SK-N-SH treated with all-trans-retinoic acid at 6 μM for 48 hours (cell line): ENCODE measurements around the gene NUDT11.

ENCODE experiments used
- ATAC-seq: fragments of 200-7000 bp; cut with Tn5 transposase; 3 replicates; pipeline ENCODE4 v1.9.1; 2020; ENCODE audit warnings: mild to moderate bottlenecking, moderate library complexity
- ARNTL ChIP-seq: fragments of 450-650 bp; formaldehyde crosslinking; IDR thresholded peaks from 2 replicates; pipeline ENCODE4 v1.5.0; 2020; ENCODE audit warnings: low read depth, mild to moderate bottlenecking, moderate library complexity, borderline replicate concordance
- BACH2 ChIP-seq: fragments of 250-450 bp; sonication (Bioruptor Pico); IDR thresholded peaks from 2 replicates; pipeline ENCODE4 v1.9.0; 2021; ENCODE audit warnings: mild to moderate bottlenecking, borderline replicate concordance
- CREB5 ChIP-seq: fragments of 250-450 bp; sonication (Bioruptor Pico); IDR thresholded peaks from 2 replicates; pipeline ENCODE4 v1.5.1; 2020; ENCODE audit warnings: low read depth, mild to moderate bottlenecking, moderate library complexity
- CSDC2 ChIP-seq: fragments of 250-450 bp; sonication (Bioruptor Pico); IDR thresholded peaks from 2 replicates; pipeline ENCODE4 v1.5.0; 2020; ENCODE audit warnings: mild to moderate bottlenecking, moderate library complexity
- CSRNP3 ChIP-seq: fragments of 250-450 bp; sonication (Bioruptor Pico); IDR thresholded peaks from 2 replicates; pipeline ENCODE4 v1.5.1; 2021; ENCODE audit warnings: mild to moderate bottlenecking, moderate library complexity
- ESRRG ChIP-seq: fragments of 250-450 bp; sonication (Bioruptor Pico); IDR thresholded peaks from 2 replicates; pipeline ENCODE4 v1.6.1; 2021; ENCODE audit warnings: mild to moderate bottlenecking
- GLIS3 ChIP-seq: fragments of 250-450 bp; sonication (Bioruptor Pico); IDR thresholded peaks from 2 replicates; pipeline ENCODE4 v1.5.0; 2020; ENCODE audit warnings: mild to moderate bottlenecking, moderate library complexity
- ISL1 ChIP-seq: fragments of 250-450 bp; sonication (Bioruptor Pico); IDR thresholded peaks from 2 replicates; pipeline ENCODE4 v2.1.2; 2022; ENCODE audit warnings: mild to moderate bottlenecking, moderate library complexity
- OSR1 ChIP-seq: fragments of 250-450 bp; sonication (Bioruptor Pico); IDR thresholded peaks from 2 replicates; pipeline ENCODE4 v1.8.0; 2022; ENCODE audit warnings: moderate library complexity, mild to moderate bottlenecking, inconsistent platforms
- PATZ1 ChIP-seq: fragments of 250-450 bp; sonication (Bioruptor Pico); IDR thresholded peaks from 2 replicates; pipeline ENCODE4 v1.8.0; 2020; ENCODE audit warnings: mild to moderate bottlenecking, moderate library complexity, borderline replicate concordance
- RARB ChIP-seq: fragments of 250-450 bp; sonication (Bioruptor Pico); IDR thresholded peaks from 2 replicates; pipeline ENCODE4 v1.8.0; 2021; ENCODE audit warnings: mild to moderate bottlenecking, moderate library complexity
- SNAI2 ChIP-seq: fragments of 250-450 bp; sonication (Bioruptor Pico); IDR thresholded peaks from 2 replicates; pipeline ENCODE4 v1.5.0; 2020; ENCODE audit warnings: mild to moderate bottlenecking, moderate library complexity
- TCF4 ChIP-seq: fragments of 250-450 bp; sonication (Bioruptor Pico); IDR thresholded peaks from 2 replicates; pipeline ENCODE4 v1.8.0; 2021; ENCODE audit warnings: mild to moderate bottlenecking, moderate library complexity, borderline replicate concordance
- TOX ChIP-seq: fragments of 250-450 bp; sonication (Bioruptor Pico); IDR thresholded peaks from 2 replicates; pipeline ENCODE4 v1.8.0; 2021; ENCODE audit warnings: mild to moderate bottlenecking, moderate library complexity, borderline replicate concordance
- TSHZ2 ChIP-seq: fragments of 250-450 bp; sonication (Bioruptor Pico); IDR thresholded peaks from 2 replicates; pipeline ENCODE4 v1.5.0; 2020; ENCODE audit warnings: mild to moderate bottlenecking, moderate library complexity
- ZFP3 ChIP-seq: fragments of 250-450 bp; sonication (Bioruptor Pico); IDR thresholded peaks from 2 replicates; pipeline ENCODE4 v1.5.0; 2020; ENCODE audit warnings: mild to moderate bottlenecking, moderate library complexity
- ZNF8 ChIP-seq: fragments of 450-650 bp; formaldehyde crosslinking; IDR thresholded peaks from 2 replicates; pipeline ENCODE4 v1.5.0; 2020; ENCODE audit warnings: mild to moderate bottlenecking, moderate library complexity
- TF ChIP-seq, protein P1 (sequence below): fragments of 250-450 bp; sonication (Bioruptor Pico); IDR thresholded peaks from 2 replicates; pipeline ENCODE4 v1.8.0; 2021; ENCODE audit warnings: low read depth, mild to moderate bottlenecking, moderate library complexity, borderline replicate concordance

Gene NUDT11

GRCh38 chrX:51461053-51462044 lies 35.0 kb downstream of the NUDT11 start:
- TF ChIP-seq TOX (CRISPR knock-in tag) (no peak), CREB5 (CRISPR knock-in tag) (no peak), ZFP3 (no peak), ZNF8 (no peak), TCF4 (CRISPR knock-in tag) (no peak), TSHZ2 (CRISPR knock-in tag) (no peak), ISL1 (CRISPR knock-in tag) (no peak), BACH2 (CRISPR knock-in tag) (no peak), CSRNP3 (CRISPR knock-in tag) (no peak), ESRRG (CRISPR knock-in tag) (no peak), GLIS3 (CRISPR knock-in tag) (no peak), ARNTL (no peak), PATZ1 (CRISPR knock-in tag) (no peak), SNAI2 (CRISPR knock-in tag) (no peak)
- TF ChIP-seq, protein P1, sequence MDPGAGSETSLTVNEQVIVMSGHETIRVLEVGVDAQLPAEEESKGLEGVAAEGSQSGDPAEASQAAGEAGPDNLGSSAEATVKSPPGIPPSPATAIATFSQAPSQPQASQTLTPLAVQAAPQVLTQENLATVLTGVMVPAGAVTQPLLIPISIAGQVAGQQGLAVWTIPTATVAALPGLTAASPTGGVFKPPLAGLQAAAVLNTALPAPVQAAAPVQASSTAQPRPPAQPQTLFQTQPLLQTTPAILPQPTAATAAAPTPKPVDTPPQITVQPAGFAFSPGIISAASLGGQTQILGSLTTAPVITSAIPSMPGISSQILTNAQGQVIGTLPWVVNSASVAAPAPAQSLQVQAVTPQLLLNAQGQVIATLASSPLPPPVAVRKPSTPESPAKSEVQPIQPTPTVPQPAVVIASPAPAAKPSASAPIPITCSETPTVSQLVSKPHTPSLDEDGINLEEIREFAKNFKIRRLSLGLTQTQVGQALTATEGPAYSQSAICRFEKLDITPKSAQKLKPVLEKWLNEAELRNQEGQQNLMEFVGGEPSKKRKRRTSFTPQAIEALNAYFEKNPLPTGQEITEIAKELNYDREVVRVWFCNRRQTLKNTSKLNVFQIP (CRISPR knock-in tag), result no peak
- peak; percentile 81 for ATAC-seq

DNA sequence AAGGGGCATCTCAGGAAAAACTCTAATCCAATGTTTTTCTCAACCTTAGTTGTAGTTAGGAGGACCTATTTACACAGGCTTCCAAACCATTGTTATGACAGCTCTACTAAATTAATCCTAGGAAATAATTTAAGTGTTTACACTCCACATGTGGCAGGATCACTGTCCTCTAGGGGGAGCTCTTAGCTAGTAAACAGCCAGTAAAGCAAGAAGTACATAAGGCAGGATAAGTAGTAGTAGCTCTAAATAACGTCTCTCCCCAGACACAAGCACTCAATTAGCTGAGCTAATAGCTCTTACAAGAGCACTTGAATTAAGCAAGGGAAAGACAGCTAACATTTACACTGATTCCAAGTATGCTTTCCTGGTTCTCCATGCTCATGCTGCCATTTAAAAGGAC lies 37.3 kb downstream of the NUDT11 start:
- TF ChIP-seq CSRNP3 (CRISPR knock-in tag) (no peak), RARB (CRISPR knock-in tag) (no peak), ESRRG (CRISPR knock-in tag) (no peak), GLIS3 (CRISPR knock-in tag) (no peak), PATZ1 (CRISPR knock-in tag) (no peak), TSHZ2 (CRISPR knock-in tag) (no peak), ZNF8 (no peak), ISL1 (CRISPR knock-in tag) (no peak), OSR1 (CRISPR knock-in tag) (no peak), BACH2 (CRISPR knock-in tag) (no peak), CREB5 (CRISPR knock-in tag) (no peak), ARNTL (no peak), ZFP3 (no peak), CSDC2 (CRISPR knock-in tag) (no peak)
- no peak for ATAC-seq
